ENCODE measurements around the gene ZNF219. TPM values are rescaled to one million over a fixed set of nuclear protein-coding genes. Genes with fewer than 3 reads are reported as not detected.

The ZNF219 gene
- polyA plus RNA-seq (ENCODE audit: insufficient read length in 4 of 4): 10 to 100 TPM; 23.3 to 37.0 (median 26.5) TPM

- no peak for DNase-seq (ENCODE audit: low read depth in 4 of 4, low spot score in 3 of 4)
Measured at GRCh38 chr14:21098076-21098891, at the start of gene ZNF219. ZNF219 (minus strand) TSS chr14:21098655; CDS start chr14:21093591, 5,064 bp downstream.

GRCh38 chr14:21145437-21145836 lies 47.0 kb upstream of the ZNF219 start:
- DNase-seq (ENCODE audit: low read depth in 4 of 4, low spot score in 3 of 4): no peak

- DNase-seq (ENCODE audit: low read depth in 4 of 4, low spot score in 3 of 4): no peak
Measured at GRCh38 chr14:21142357-21142756, 43.9 kb upstream of the ZNF219 start.

- DNase-seq (ENCODE audit: low read depth in 4 of 4, low spot score in 3 of 4): no peak
Measured at GRCh38 chr14:21136024-21136423, 37.6 kb upstream of the ZNF219 start.

GRCh38 chr14:21133901-21134300 lies 35.4 kb upstream of the ZNF219 start:
- no peak for DNase-seq (ENCODE audit: low read depth in 4 of 4, low spot score in 3 of 4)

- DNase-seq (ENCODE audit: low read depth in 4 of 4, low spot score in 3 of 4): no peak
Measured at GRCh38 chr14:21123429-21123828, 25.0 kb upstream of the ZNF219 start.

- DNase-seq (ENCODE audit: low read depth in 4 of 4, low spot score in 3 of 4): no peak
Measured at GRCh38 chr14:21121122-21121521, 22.7 kb upstream of the ZNF219 start.

- DNase-seq (ENCODE audit: low read depth in 4 of 4, low spot score in 3 of 4): no peak
Measured at GRCh38 chr14:21120686-21121085, 22.2 kb upstream of the ZNF219 start.

- no peak for DNase-seq (ENCODE audit: low read depth in 4 of 4, low spot score in 3 of 4)
Measured at GRCh38 chr14:21118933-21119332, 20.5 kb upstream of the ZNF219 start.

GRCh38 chr14:21113369-21113768 lies 14.9 kb upstream of the ZNF219 start:
- DNase-seq (ENCODE audit: low read depth in 4 of 4, low spot score in 3 of 4): no peak

GRCh38 chr14:21112255-21112654 lies 13.8 kb upstream of the ZNF219 start:
- no peak for DNase-seq (ENCODE audit: low read depth in 4 of 4, low spot score in 3 of 4)

- no peak for DNase-seq (ENCODE audit: low read depth in 4 of 4, low spot score in 3 of 4)
Measured at GRCh38 chr14:21109377-21110138, 11.1 kb upstream of the ZNF219 start.

GRCh38 chr14:21108791-21109190 lies 10.3 kb upstream of the ZNF219 start:
- DNase-seq (ENCODE audit: low read depth in 4 of 4, low spot score in 3 of 4): no peak

GRCh38 chr14:21107283-21107800 lies 8.9 kb upstream of the ZNF219 start:
- no peak for DNase-seq (ENCODE audit: low read depth in 4 of 4, low spot score in 3 of 4)

- DNase-seq (ENCODE audit: low read depth in 4 of 4, low spot score in 3 of 4): peak in 2 of 4 donors; percentile 74 to 79
Measured at GRCh38 chr14:21106498-21107282, 8.2 kb upstream of the ZNF219 start.

- no peak for DNase-seq (ENCODE audit: low read depth in 4 of 4, low spot score in 3 of 4)
Measured at GRCh38 chr14:21106176-21106497, 7.7 kb upstream of the ZNF219 start.

- no peak for DNase-seq (ENCODE audit: low read depth in 4 of 4, low spot score in 3 of 4)
Measured at GRCh38 chr14:21105095-21105494, 6.6 kb upstream of the ZNF219 start.

- DNase-seq (ENCODE audit: low read depth in 4 of 4, low spot score in 3 of 4): peak in 2 of 4 donors; percentile 66 to 68
Measured at GRCh38 chr14:21104448-21105060, 6.1 kb upstream of the ZNF219 start.

- DNase-seq (ENCODE audit: low read depth in 4 of 4, low spot score in 3 of 4): peak; percentile 91 to 94 (median 93)
Measured at GRCh38 chr14:21103710-21104447, 5.4 kb upstream of the ZNF219 start.

GRCh38 chr14:21103411-21103709 lies 4.9 kb upstream of the ZNF219 start:
- DNase-seq (ENCODE audit: low read depth in 4 of 4, low spot score in 3 of 4): no peak

All from right renal pelvis (tissue), 4 donors.